IMR-90 (cell line): ENCODE results near the gene NDUFC2. TPM values are rescaled to one million over a fixed set of nuclear protein-coding genes. Genes with fewer than 3 reads are reported as not detected.

ENCODE experiments used
- ATAC-seq: fragments of 200-7000 bp; cut with Tn5 transposase; 2 replicates; pipeline ENCODE4 v1.9.1; 2020; ENCODE audit warnings: low read depth, mild to moderate bottlenecking, moderate library complexity
- BruUV-seq: library from RNA; stranded (reverse); fragments of 400-500 nt; replicated peaks from 2 replicates; lab custom pipeline; 2021; lab: Mats Ljungman, UMichigan
- CTCF ChIA-PET: fragments of 300-600 bp; formaldehyde crosslinking; extraction: SDS; loops from one replicate; lab custom pipeline; 2021; ENCODE audit warnings: antibody characterized with exemption; lab: Yijun Ruan, JAX
- POLR2A ChIA-PET: fragments of 300-600 bp; sonication (Branson Sonifier 250); formaldehyde crosslinking; loops from one replicate; lab custom pipeline; 2022; ENCODE audit warnings: antibody characterized with exemption; ENCODE audit not compliant: unreplicated experiment; lab: Charles Lee
- DNase-seq: peaks from one replicate; pipeline ENCODE4 v3.0.0; 2013
- H2AFZ ChIP-seq: replicated peaks from 2 replicates; pipeline ENCODE3; 2013; ENCODE audit warnings: low read length, mild to moderate bottlenecking; ENCODE audit not compliant: poor library complexity
- H2AK5ac ChIP-seq: 2 replicates; pipeline ENCODE4 v1.6.1; 2013; ENCODE audit warnings: low read depth, low read length, inconsistent platforms
- H2AK9ac ChIP-seq: replicated peaks from 2 replicates; pipeline ENCODE3; 2013; ENCODE audit warnings: mild to moderate bottlenecking, low read depth, low read length, moderate library complexity; ENCODE audit not compliant: poor library complexity
- H2BK120ac ChIP-seq: 2 replicates; pipeline ENCODE4 v1.6.1; 2013; ENCODE audit warnings: low read depth, low read length, inconsistent platforms
- H2BK15ac ChIP-seq: 3 replicates; pipeline ENCODE4 v1.6.1; 2013; ENCODE audit warnings: low read depth, low read length, inconsistent platforms
- H2BK20ac ChIP-seq: 2 replicates; pipeline ENCODE4 v1.6.1; 2013; ENCODE audit warnings: low read depth, mild to moderate bottlenecking, inconsistent platforms, low read length, moderate library complexity
- H2BK5ac ChIP-seq: 2 replicates; pipeline ENCODE4 v1.6.1; 2013; ENCODE audit warnings: mild to moderate bottlenecking, low read depth, low read length, inconsistent platforms; ENCODE audit not compliant: poor library complexity, severe bottlenecking
- H3K14ac ChIP-seq: replicated peaks from 2 replicates; pipeline ENCODE4 v1.6.1; 2013; ENCODE audit warnings: low read depth, low read length, inconsistent platforms
- H3K18ac ChIP-seq: 2 replicates; pipeline ENCODE4 v1.6.1; 2013; ENCODE audit warnings: low read depth, low read length, control low read depth
- H3K23ac ChIP-seq: 2 replicates; pipeline ENCODE4 v1.6.1; 2013; ENCODE audit warnings: low read depth, low read length, inconsistent platforms
- H3K27ac ChIP-seq: 2 replicates; pipeline ENCODE4 v1.5.1; 2013; ENCODE audit warnings: mild to moderate bottlenecking, control low read depth, low read length; ENCODE audit not compliant: insufficient read depth
- H3K27me3 ChIP-seq: 2 replicates; pipeline ENCODE4 v1.6.1; 2013; ENCODE audit warnings: low read length; ENCODE audit not compliant: control insufficient read depth, insufficient read depth
- H3K36me3 ChIP-seq: 2 replicates; pipeline ENCODE4 v1.6.1; 2013; ENCODE audit warnings: low read length, mixed read lengths; ENCODE audit not compliant: control insufficient read depth, insufficient read depth
- H3K4ac ChIP-seq: 2 replicates; pipeline ENCODE4 v1.6.1; 2013; ENCODE audit warnings: low read depth, low read length, inconsistent platforms
- H3K4me1 ChIP-seq: 2 replicates; pipeline ENCODE4 v1.6.1; 2013; ENCODE audit warnings: low read length, mixed read lengths; ENCODE audit not compliant: control insufficient read depth, insufficient read depth
- H3K4me2 ChIP-seq: 2 replicates; pipeline ENCODE4 v1.6.1; 2013; ENCODE audit warnings: low read depth, mild to moderate bottlenecking, control low read depth, low read length, moderate library complexity
- H3K4me3 ChIP-seq: 2 replicates; pipeline ENCODE4 v1.5.1; 2013; ENCODE audit warnings: low read depth, mild to moderate bottlenecking, control low read depth, low read length, moderate library complexity; ENCODE audit not compliant: insufficient read depth
- H3K56ac ChIP-seq: 2 replicates; pipeline ENCODE4 v1.6.1; 2013; ENCODE audit warnings: low read length, inconsistent platforms; ENCODE audit not compliant: insufficient read depth; ENCODE audit errors: extremely low read depth
- H3K79me1 ChIP-seq, 2 experiments: 2 replicates each; pipeline ENCODE4 v1.6.1; 2013; ENCODE audit warnings: low read length in 2 of 2, inconsistent platforms in 1 of 2, low read depth in 1 of 2
- H3K9ac ChIP-seq: 2 replicates; pipeline ENCODE4 v1.6.1; 2013; ENCODE audit warnings: low read depth, low read length, control low read depth
- H3K9me1 ChIP-seq: 2 replicates; pipeline ENCODE4 v1.6.1; 2013; ENCODE audit warnings: low read length, inconsistent platforms; ENCODE audit not compliant: insufficient read depth
- H3K9me3 ChIP-seq: 2 replicates; pipeline ENCODE4 v1.6.1; 2013; ENCODE audit warnings: low read length; ENCODE audit not compliant: control insufficient read depth, insufficient read depth
- H4K20me1 ChIP-seq: 2 replicates; pipeline ENCODE4 v1.6.1; 2013; ENCODE audit warnings: low read length, inconsistent platforms; ENCODE audit not compliant: insufficient read depth
- H4K5ac ChIP-seq: 2 replicates; pipeline ENCODE4 v1.6.1; 2013; ENCODE audit warnings: mild to moderate bottlenecking, low read depth, low read length, control low read depth
- H4K8ac ChIP-seq, 2 experiments: 2 replicates each; pipeline ENCODE4 v1.6.1; 2013; ENCODE audit warnings: low read depth in 2 of 2, low read length in 2 of 2, control low read depth in 1 of 2, inconsistent platforms in 1 of 2
- H4K91ac ChIP-seq: 2 replicates; pipeline ENCODE4 v1.6.1; 2013; ENCODE audit warnings: low read depth, low read length, inconsistent platforms; ENCODE audit not compliant: insufficient read depth
- CTCF ChIP-seq: conservative IDR thresholded peaks from 2 replicates; pipeline ENCODE4 v1.5.1; 2012; ENCODE audit warnings: mild to moderate bottlenecking, low read depth, low read length, improper control_type of control experiment
- ELK1 ChIP-seq: fragments of 150-350 bp; IDR thresholded peaks from 2 replicates; pipeline ENCODE4 v1.6.1; 2016; ENCODE audit warnings: low read depth, mild to moderate bottlenecking, low read length, moderate library complexity, borderline replicate concordance
- FOS ChIP-seq: fragments of 150-350 bp; IDR thresholded peaks from 2 replicates; pipeline ENCODE4 v1.6.1; 2016; ENCODE audit warnings: low read depth, low read length
- MAFK ChIP-seq: IDR thresholded peaks from 2 replicates; pipeline ENCODE4 v1.6.1; 2012; ENCODE audit warnings: low read depth, low read length, improper control_type of control experiment
- MAZ ChIP-seq: IDR thresholded peaks from 2 replicates; pipeline ENCODE4 v1.6.1; 2012; ENCODE audit warnings: low read depth, mild to moderate bottlenecking, low read length, improper control_type of control experiment, moderate library complexity, borderline replicate concordance
- POLR2A ChIP-seq: IDR thresholded peaks from 2 replicates; pipeline ENCODE4 v1.6.1; 2012; ENCODE audit warnings: mild to moderate bottlenecking, low read depth, low read length
- RCOR1 ChIP-seq: IDR thresholded peaks from 2 replicates; pipeline ENCODE4 v1.6.1; 2012; ENCODE audit warnings: mild to moderate bottlenecking, low read length, improper control_type of control experiment; ENCODE audit not compliant: insufficient replicate concordance
- RFX5 ChIP-seq: IDR thresholded peaks from 2 replicates; pipeline ENCODE4 v1.8.0; 2012; ENCODE audit warnings: low read depth, mild to moderate bottlenecking, low read length, moderate library complexity
- WGBS, 2 experiments: methylation state at CpG; one replicate each; pipeline versions ENCODE4 v1.1.5 to v1.1.7; 2013; ENCODE audit warnings: missing lambda C conversion rate in 2 of 2; ENCODE audit not compliant: insufficient read length in 1 of 2; ENCODE audit errors: extremely low coverage in 2 of 2; 5-methylcytosine and 5-hydroxymethylcytosine counted together
- dilution Hi-C: fragments of 300-500 bp; cut with HindIII; formaldehyde crosslinking; loops from one replicate; pipeline ENCODE4 v1.14.3; 2018; ENCODE audit warnings: low sequenced_read_pairs; ENCODE audit not compliant: unreplicated experiment
- in situ Hi-C: fragments of 300-500 bp; cut with MboI; formaldehyde crosslinking; loops from 3 replicates; pipeline ENCODE4 v1.14.3; 2019; ENCODE audit warnings: low sequenced_read_pairs, inconsistent platforms, mixed read lengths
- intact Hi-C: fragments of 100-400 bp; cut with micrococcal nuclease; formaldehyde crosslinking; loops from 2 replicates; pipeline ENCODE4 v1.10.0; 2022
- polyA plus RNA-seq, 3 experiments: library from polyadenylated mRNA; depleted of rRNA; stranded (reverse); fragments of >200 nt; gene quantifications; 2 replicates each; pipeline ENCODE4 v1.2.3, GENCODE V29; 2012; ENCODE audit warnings: low replicate concordance in 1 of 3
- total RNA-seq: library from RNA; depleted of rRNA; stranded (reverse); fragments of >200 nt; gene quantifications from 2 replicates; pipeline ENCODE4 v1.2.3, GENCODE V29; 2012

The NDUFC2 gene
- total and polyA plus RNA-seq, 2 of the 4 experiments (the other 2 are of a cell fraction) = 146 to 340 TPM

- POLR2A ChIA-PET = no interaction called here
- Histone ChIP-seq H2BK15ac (no peak overlapping the region), H4K5ac (no peak overlapping the region), H3K4ac (no peak overlapping the region), H3K27ac (no peak overlapping the region), H3K79me1 (no peaks in the 10 kb centered on the region), H3K9me3 (no peaks in the 10 kb centered on the region), H3K9ac (no peak overlapping the region), H3K4me2 (no peak overlapping the region), H2AK9ac (no peak overlapping the region), H3K36me3 (no peaks in the 10 kb centered on the region), H4K20me1 (no peaks in the 10 kb centered on the region), H4K91ac (no peak overlapping the region), H3K14ac (no peak overlapping the region), H3K9me1 (no peaks in the 10 kb centered on the region; the same call in none of the 2 replicates), H2BK20ac (no peak overlapping the region), H3K4me3 (no peak overlapping the region), H3K18ac (no peak overlapping the region), H3K27me3 (no peaks in the 10 kb centered on the region), H2AFZ (no peak overlapping the region), H2AK5ac (no peak overlapping the region), H3K4me1 (peaks cover 3% of the 10 kb centered on the region; the same call in 1 of the 2 replicates), H4K8ac (no peak overlapping the region), H3K56ac (no peak overlapping the region), H2BK120ac (no peak overlapping the region), H2BK5ac (no peak overlapping the region), H3K23ac (no peak overlapping the region)
- TF ChIP-seq POLR2A (no peak), MAFK (no peak), RCOR1 (no peak), ELK1 (no peak), FOS (no peak), CTCF (no peak), MAZ (no peak), RFX5 (no peak)
- no peak for DNase-seq
- dilution Hi-C loops = no loop called here
- CTCF ChIA-PET = no interaction called here
- in situ Hi-C loops = no loop called here
- BruUV-seq = no TSS peak
- no CpG with 5 or more reads among the region's 2 CpGs for WGBS, 2 experiments
- ATAC-seq = no peak
- intact Hi-C loops = no loop called here
Observed at GRCh38 chr11:78027759-78028158, 51.9 kb downstream of the NDUFC2 start.
